Right lung (tissue), 5 donors: Measurements from ENCODE around the gene FAM222B. TPM values are rescaled to one million over a fixed set of nuclear protein-coding genes. Genes with fewer than 3 reads are reported as not detected.
"Not testable (repeated sequence)": the region's sequence is repeated elsewhere in the genome, so short reads cannot be mapped to it uniquely, and the experiment has no call there.

ENCODE experiments used
- DNase-seq, 2 donors: peaks; one replicate each; pipeline ENCODE4 v3.0.0-alpha.2; 2013
- polyA plus RNA-seq, 5 donors: library from polyadenylated mRNA; unstranded; fragments of 120-200 nt; gene quantifications; one replicate each; pipeline versions ENCODE4 v1.2.1 to v1.2.3, GENCODE V29; 2013; ENCODE audit warnings: inconsistent platforms in 1 of 5, low replicate concordance in 1 of 5; ENCODE audit not compliant: insufficient read length in 5 of 5, insufficient read depth in 1 of 5

Gene FAM222B
- polyA plus RNA-seq, 5 donors, result 15.5 to 22.3 (median 17.5) TPM

- no peak for DNase-seq
Observed at GRCh38 chr17:28874750-28875149, 32.2 kb upstream of the FAM222B start.

- no peak for DNase-seq
Observed at GRCh38 chr17:28873839-28874238, 31.2 kb upstream of the FAM222B start.

GRCh38 chr17:28871056-28871579 is 28.5 kb upstream of the FAM222B start:
- DNase-seq, result no peak

GRCh38 chr17:28867276-28867675 is 24.7 kb upstream of the FAM222B start:
- DNase-seq, result no peak

- no peak for DNase-seq
Observed at GRCh38 chr17:28865946-28866752, 23.6 kb upstream of the FAM222B start.

- no peak for DNase-seq
Observed at GRCh38 chr17:28864991-28865849, 22.6 kb upstream of the FAM222B start.

GRCh38 chr17:28863953-28864352 is 21.4 kb upstream of the FAM222B start:
- DNase-seq, result no peak

- no peak for DNase-seq
Observed at GRCh38 chr17:28862561-28862960, 20.0 kb upstream of the FAM222B start.

GRCh38 chr17:28861393-28862203 is 19.0 kb upstream of the FAM222B start:
- DNase-seq, result no peak

- no peak for DNase-seq
Observed at GRCh38 chr17:28860363-28860808, 17.8 kb upstream of the FAM222B start.

- DNase-seq, result no peak
Observed at GRCh38 chr17:28858801-28859355, 16.3 kb upstream of the FAM222B start.

- no peak for DNase-seq
Observed at GRCh38 chr17:28857905-28858800, 15.6 kb upstream of the FAM222B start.

GRCh38 chr17:28856028-28856574 is 13.5 kb upstream of the FAM222B start:
- DNase-seq, result no peak

GRCh38 chr17:28855336-28855679 is 12.7 kb upstream of the FAM222B start:
- no peak for DNase-seq

GRCh38 chr17:28854457-28855335 is 12.1 kb upstream of the FAM222B start, which contains the start of gene ERAL1:
Gene ERAL1, plus strand, starts transcription at chr17:28855016. Its CDS starts 19 bp downstream, at chr17:28855035.
- peak; percentile 80 to 85 for DNase-seq

GRCh38 chr17:28853295-28853694 is 10.7 kb upstream of the FAM222B start:
- no peak for DNase-seq

GRCh38 chr17:28849281-28849680 is 6.7 kb upstream of the FAM222B start:
- DNase-seq, result no peak

- DNase-seq, result not testable (repeated sequence)
Observed at GRCh38 chr17:28848667-28849066, 6.1 kb upstream of the FAM222B start.

- DNase-seq, result not testable (repeated sequence)
Observed at GRCh38 chr17:28846699-28847098, 4.1 kb upstream of the FAM222B start.
